ENCODE data around the gene ADCYAP1. TPM values are rescaled to one million over a fixed set of nuclear protein-coding genes. Genes with fewer than 3 reads are reported as not detected.

Gene ADCYAP1
- total and polyA plus RNA-seq, 2 donors (not counting 1 experiment from before 2014, with no cell fraction given): not detected

DNA sequence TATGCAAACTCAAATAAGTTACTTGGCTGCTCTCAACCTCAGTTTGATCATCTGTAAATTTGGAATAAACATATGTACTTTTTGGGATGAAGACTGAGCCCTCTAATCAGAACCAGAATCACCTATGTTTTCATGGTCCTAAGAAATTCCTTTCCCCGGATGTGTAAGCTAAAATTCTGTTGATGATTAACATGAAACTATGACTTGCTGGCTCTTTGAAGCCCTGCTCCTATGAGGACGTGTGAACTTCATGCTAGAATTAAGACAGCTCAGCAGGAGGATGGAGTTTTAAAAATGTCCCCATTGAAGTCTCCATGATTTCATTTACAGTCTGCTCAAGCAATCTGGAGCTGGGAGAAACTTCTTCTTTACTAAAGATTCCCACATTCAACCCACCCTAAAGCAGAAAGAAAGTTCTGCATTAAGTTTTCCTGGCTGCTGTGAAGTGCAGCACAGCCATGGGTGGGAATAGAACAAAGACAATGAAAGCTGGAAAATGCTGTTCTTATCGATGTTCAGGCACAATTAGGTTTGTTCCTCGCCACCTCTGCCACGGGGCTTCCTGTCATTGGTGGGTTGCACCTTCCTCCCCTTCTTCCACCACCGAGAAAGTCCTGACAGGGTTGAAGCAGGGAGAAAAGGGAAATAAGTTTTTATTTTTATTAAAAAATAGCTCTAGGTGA is 50.9 kb downstream of the ADCYAP1 start:
- Histone ChIP-seq H3K4me3 (replicated peaks in 1 of 4; ENCODE audit: control extremely low read depth in 1 of 4, insufficient read depth in 1 of 4, low read depth in 3 of 4, low read length in 4 of 4) (no peak overlapping the region), H3K4me1 (ENCODE audit: control insufficient read depth, extremely low read depth, insufficient read depth, low read length) (no peaks in the 10 kb centered on the region), H3K9me3 (ENCODE audit: control insufficient read depth, insufficient read depth, low read depth, low read length) (no peaks in the 10 kb centered on the region), H3K4me2 (ENCODE audit: extremely low read depth, insufficient read depth, low read length) (no peak overlapping the region), H3K79me2 (ENCODE audit: control insufficient read depth, insufficient read depth, low read length) (no peaks in the 10 kb centered on the region), H3K27ac (ENCODE audit: insufficient read depth, low read length) (no peak overlapping the region), H3K27me3 (ENCODE audit: control insufficient read depth, insufficient read depth, low read length) (no peaks in the 10 kb centered on the region), H3K9ac (ENCODE audit: insufficient read depth, low read length) (no peak overlapping the region), H3K36me3 (ENCODE audit: control insufficient read depth, insufficient read depth, low read length) (no peaks in the 10 kb centered on the region), H4K20me1 (ENCODE audit: control insufficient read depth, extremely low read depth, insufficient read depth, low read length) (no peaks in the 10 kb centered on the region), H2AFZ (ENCODE audit: low read length) (no peak overlapping the region)
- DNase-seq (ENCODE audit: low read depth in 2 of 2): no peak
- TF ChIP-seq EZH2 (IDR thresholded peaks at IDR 0.05; ENCODE audit: low read length, missing control alignments) (no peak), CTCF (conservative IDR thresholded peaks at IDR 0.05 in 1 of 2, IDR thresholded peaks at IDR 0.05 in 1 of 2; ENCODE audit: low read depth in 1 of 2, low read length in 2 of 2) (no peak)

- Histone ChIP-seq H4K20me1 (ENCODE audit: control insufficient read depth, extremely low read depth, insufficient read depth, low read length) (no peaks in the 10 kb centered on the region), H3K4me1 (ENCODE audit: control insufficient read depth, extremely low read depth, insufficient read depth, low read length) (no peaks in the 10 kb centered on the region), H3K4me3 (replicated peaks in 1 of 4; ENCODE audit: control extremely low read depth in 1 of 4, insufficient read depth in 1 of 4, low read depth in 3 of 4, low read length in 4 of 4) (no peak overlapping the region), H3K36me3 (ENCODE audit: control insufficient read depth, insufficient read depth, low read length) (no peaks in the 10 kb centered on the region), H3K9me3 (ENCODE audit: control insufficient read depth, insufficient read depth, low read depth, low read length) (no peaks in the 10 kb centered on the region), H3K27ac (ENCODE audit: insufficient read depth, low read length) (no peak overlapping the region), H3K9ac (ENCODE audit: insufficient read depth, low read length) (no peak overlapping the region), H3K27me3 (ENCODE audit: control insufficient read depth, insufficient read depth, low read length) (no peaks in the 10 kb centered on the region), H2AFZ (ENCODE audit: low read length) (no peak overlapping the region), H3K4me2 (ENCODE audit: extremely low read depth, insufficient read depth, low read length) (no peak overlapping the region), H3K79me2 (ENCODE audit: control insufficient read depth, insufficient read depth, low read length) (no peaks in the 10 kb centered on the region)
- TF ChIP-seq CTCF (conservative IDR thresholded peaks at IDR 0.05 in 1 of 2, IDR thresholded peaks at IDR 0.05 in 1 of 2; ENCODE audit: low read depth in 1 of 2, low read length in 2 of 2) (no peak), EZH2 (IDR thresholded peaks at IDR 0.05; ENCODE audit: low read length, missing control alignments) (no peak)
- no peak for DNase-seq (ENCODE audit: low read depth in 2 of 2)
These were observed 53.2 kb downstream of the ADCYAP1 start for GRCh38 chr18:957829-958228.

- no peaks in the 10 kb centered on the region for H3K4me1 ChIP-seq (ENCODE audit: control insufficient read depth, extremely low read depth, insufficient read depth, low read length)
- no peaks in the 10 kb centered on the region for H4K20me1 ChIP-seq (ENCODE audit: control insufficient read depth, extremely low read depth, insufficient read depth, low read length)
- no peaks in the 10 kb centered on the region for H3K79me2 ChIP-seq (ENCODE audit: control insufficient read depth, insufficient read depth, low read length)
- H3K27ac ChIP-seq (ENCODE audit: insufficient read depth, low read length): no peak overlapping the region
- H3K4me2 ChIP-seq (ENCODE audit: extremely low read depth, insufficient read depth, low read length): no peak overlapping the region
- H3K4me3 ChIP-seq (replicated peaks in 1 of 4; ENCODE audit: control extremely low read depth in 1 of 4, insufficient read depth in 1 of 4, low read depth in 3 of 4, low read length in 4 of 4): no peak overlapping the region
- H2AFZ ChIP-seq (ENCODE audit: low read length): no peak overlapping the region
- no peaks in the 10 kb centered on the region for H3K27me3 ChIP-seq (ENCODE audit: control insufficient read depth, insufficient read depth, low read length)
- no peaks in the 10 kb centered on the region for H3K9me3 ChIP-seq (ENCODE audit: control insufficient read depth, insufficient read depth, low read depth, low read length)
- no peak overlapping the region for H3K9ac ChIP-seq (ENCODE audit: insufficient read depth, low read length)
- peak in 1 of 2 donors; percentile 70 for DNase-seq (ENCODE audit: low read depth in 2 of 2)
- TF ChIP-seq EZH2 (IDR thresholded peaks at IDR 0.05; ENCODE audit: low read length, missing control alignments) (no peak), CTCF (conservative IDR thresholded peaks at IDR 0.05 in 1 of 2, IDR thresholded peaks at IDR 0.05 in 1 of 2; ENCODE audit: low read depth in 1 of 2, low read length in 2 of 2) (no peak)
- H3K36me3 ChIP-seq (ENCODE audit: control insufficient read depth, insufficient read depth, low read length): no peaks in the 10 kb centered on the region
These were observed 55.2 kb downstream of the ADCYAP1 start for GRCh38 chr18:959854-960253.

Other genes with a start within 250 kb of the ADCYAP1 start
- gene TYMS, start 247.2 kb upstream of the ADCYAP1 start, total RNA-seq: 12.1 and 16.8 TPM in 2 replicates
- gene TYMS, start 247.2 kb upstream of the ADCYAP1 start, polyA plus RNA-seq: 45.4 and 152 TPM in 2 replicates
- 17.7 and 23.3 TPM in 2 replicates for gene ENOSF1, start 192.2 kb upstream of the ADCYAP1 start, total RNA-seq
- 8.2 and 13.5 TPM in 2 replicates for gene ENOSF1, start 192.2 kb upstream of the ADCYAP1 start, polyA plus RNA-seq
- 49.5 and 79.6 TPM in 2 replicates for gene YES1, start 92.6 kb upstream of the ADCYAP1 start, total RNA-seq
- 23.8 and 26.6 TPM in 2 replicates for gene YES1, start 92.6 kb upstream of the ADCYAP1 start, polyA plus RNA-seq

All from fibroblast of lung (primary cell).